ENCODE results near the gene FJX1.

The FJX1 gene

GRCh38 chr11:35608502-35608901 is 9.8 kb upstream of the FJX1 start:
- DNase-seq (ENCODE audit: low spot score) = no peak

- no peak for DNase-seq (ENCODE audit: low spot score)
Measured at GRCh38 chr11:35609656-35610055, 8.6 kb upstream of the FJX1 start.

GRCh38 chr11:35610631-35611030 is 7.6 kb upstream of the FJX1 start:
- DNase-seq (ENCODE audit: low spot score) = no peak

- no peak for DNase-seq (ENCODE audit: low spot score)
Measured at GRCh38 chr11:35611741-35612140, 6.5 kb upstream of the FJX1 start.

- no peak for DNase-seq (ENCODE audit: low spot score)
Measured at GRCh38 chr11:35614939-35615569, 3.2 kb upstream of the FJX1 start.

- peak; percentile 48 for DNase-seq (ENCODE audit: low spot score)
Measured at GRCh38 chr11:35615921-35616900, 2.0 kb upstream of the FJX1 start.

GRCh38 chr11:35617316-35617686 is 959 bp upstream of the FJX1 start:
- no peak for DNase-seq (ENCODE audit: low spot score)

GRCh38 chr11:35618497-35619115 is 346 bp downstream of the FJX1 start:
- peak; percentile 33 for DNase-seq (ENCODE audit: low spot score)

GRCh38 chr11:35619116-35619854 is 1.0 kb downstream of the FJX1 start:
- DNase-seq (ENCODE audit: low spot score) = peak; percentile 20

GRCh38 chr11:35619855-35620640 is 1.8 kb downstream of the FJX1 start:
- peak; percentile 47 for DNase-seq (ENCODE audit: low spot score)

GRCh38 chr11:35620795-35621194 is 2.5 kb downstream of the FJX1 start:
- DNase-seq (ENCODE audit: low spot score) = no peak

- peak; percentile 28 for DNase-seq (ENCODE audit: low spot score)
Measured at GRCh38 chr11:35621620-35622019, 3.4 kb downstream of the FJX1 start.

GRCh38 chr11:35622070-35622469 is 3.8 kb downstream of the FJX1 start:
- no peak for DNase-seq (ENCODE audit: low spot score)

- no peak for DNase-seq (ENCODE audit: low spot score)
Measured at GRCh38 chr11:35623621-35624168, 5.4 kb downstream of the FJX1 start.

- no peak for DNase-seq (ENCODE audit: low spot score)
Measured at GRCh38 chr11:35624316-35624715, 6.1 kb downstream of the FJX1 start.

- no peak for DNase-seq (ENCODE audit: low spot score)
Measured at GRCh38 chr11:35624781-35625180, 6.5 kb downstream of the FJX1 start.

- DNase-seq (ENCODE audit: low spot score) = no peak
Measured at GRCh38 chr11:35626501-35626900, 8.2 kb downstream of the FJX1 start.

GRCh38 chr11:35629511-35629910 is 11.3 kb downstream of the FJX1 start:
- DNase-seq (ENCODE audit: low spot score) = no peak

GRCh38 chr11:35629914-35630313 is 11.7 kb downstream of the FJX1 start:
- no peak for DNase-seq (ENCODE audit: low spot score)

GRCh38 chr11:35631891-35632290 is 13.6 kb downstream of the FJX1 start:
- DNase-seq (ENCODE audit: low spot score) = no peak

GRCh38 chr11:35632301-35632700 is 14.0 kb downstream of the FJX1 start:
- DNase-seq (ENCODE audit: low spot score) = no peak

All from HuH-7 (cell line).